DND-41 (cell line): ENCODE data around the gene C3orf20.

Experiments used
- ATAC-seq: fragments of 200-7000 bp; cut with Tn5 transposase; 3 replicates; pipeline ENCODE4 v1.9.1; 2021; ENCODE audit warnings: low read depth; ENCODE audit not compliant: insufficient read depth
- DNase-seq: peaks from one replicate; pipeline ENCODE4 v3.0.0-alpha.2; 2020
- H2AFZ ChIP-seq: 2 replicates; pipeline ENCODE4 v1.6.0; 2012; ENCODE audit warnings: low read depth, low read length
- H3K27ac ChIP-seq: 2 replicates; pipeline ENCODE4 v1.5.1; 2012; ENCODE audit warnings: low read length, inconsistent platforms
- H3K27me3 ChIP-seq: fragments of 200-600 bp; sonication (generic); 2 replicates; pipeline ENCODE4 v1.6.0; 2012; ENCODE audit warnings: low read length, mild to moderate bottlenecking, inconsistent platforms; ENCODE audit not compliant: insufficient read depth, poor library complexity
- H3K36me3 ChIP-seq: 2 replicates; pipeline ENCODE4 v1.5.1; 2012; ENCODE audit warnings: low read length, inconsistent platforms; ENCODE audit not compliant: insufficient read depth
- H3K4me1 ChIP-seq: 2 replicates; pipeline ENCODE4 v1.5.1; 2012; ENCODE audit warnings: mild to moderate bottlenecking, low read length; ENCODE audit not compliant: insufficient read depth
- H3K4me2 ChIP-seq: 2 replicates; pipeline ENCODE4 v1.6.0; 2012; ENCODE audit warnings: mild to moderate bottlenecking, moderate library complexity, low read length, inconsistent platforms; ENCODE audit not compliant: insufficient read depth
- H3K4me3 ChIP-seq, 2 experiments: fragments of 200-600 bp in 1 of 2; shearing (Covaris generic) in 1 of 2; 2 replicates each; pipeline ENCODE4 v1.5.1; 2012 to 2016; ENCODE audit warnings: inconsistent platforms in 2 of 2, low read length in 2 of 2, mild to moderate bottlenecking in 2 of 2, low read depth in 1 of 2, moderate library complexity in 1 of 2
- H3K79me2 ChIP-seq: 2 replicates; pipeline ENCODE4 v1.6.0; 2012; ENCODE audit warnings: low read length, inconsistent platforms; ENCODE audit not compliant: insufficient read depth
- H3K9ac ChIP-seq: 2 replicates; pipeline ENCODE4 v1.6.0; 2012; ENCODE audit warnings: low read depth, mild to moderate bottlenecking, inconsistent platforms, low read length, moderate library complexity
- H3K9me3 ChIP-seq: 2 replicates; pipeline ENCODE4 v1.5.1; 2012; ENCODE audit warnings: low read length, moderate library complexity, mild to moderate bottlenecking, inconsistent platforms; ENCODE audit not compliant: insufficient read depth, severe bottlenecking
- H4K20me1 ChIP-seq: 2 replicates; pipeline ENCODE4 v1.6.0; 2012; ENCODE audit warnings: low read length; ENCODE audit not compliant: insufficient read depth
- EZH2 ChIP-seq: IDR thresholded peaks from 3 replicates; pipeline ENCODE4 v1.6.1; 2012; ENCODE audit warnings: borderline replicate concordance, low read depth, mild to moderate bottlenecking, moderate library complexity, low read length, inconsistent platforms; ENCODE audit not compliant: severe bottlenecking
- TF ChIP-seq, protein P1 (sequence below): IDR thresholded peaks from 2 replicates; pipeline ENCODE4 v1.5.1; 2012; ENCODE audit warnings: borderline replicate concordance, low read length, moderate library complexity, mild to moderate bottlenecking; ENCODE audit not compliant: poor library complexity, severe bottlenecking; ENCODE audit errors: extremely low read depth

The C3orf20 gene

DNA sequence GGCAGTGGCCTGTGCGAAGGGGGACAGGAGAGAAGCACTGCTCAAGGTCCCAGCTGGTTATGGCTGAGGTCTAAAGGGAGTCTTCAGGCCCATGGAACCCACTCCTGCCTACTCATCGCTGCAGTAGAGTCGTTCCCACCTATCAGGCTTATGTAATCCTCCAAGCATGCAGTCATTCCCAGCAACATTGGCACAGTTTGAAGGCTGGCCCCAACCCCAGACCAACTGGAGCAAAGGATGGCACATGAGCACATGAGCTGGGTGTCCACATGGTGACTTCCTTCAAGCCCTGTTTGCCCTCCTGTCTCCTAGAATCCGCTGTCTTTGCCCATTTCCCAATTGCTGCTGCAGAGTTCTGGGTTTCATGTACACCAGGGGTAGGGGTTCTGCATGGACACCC is 83.4 kb downstream of the C3orf20 start:
- Histone ChIP-seq H3K27ac (no peak overlapping the region), H3K4me1 (no peaks in the 10 kb centered on the region), H3K36me3 (no peaks in the 10 kb centered on the region), H3K9me3 (no peaks in the 10 kb centered on the region), H2AFZ (no peak overlapping the region), H3K27me3 (no peaks in the 10 kb centered on the region), H3K4me3 (no peak overlapping the region), H3K9ac (no peak overlapping the region), H3K4me2 (no peak overlapping the region), H4K20me1 (no peaks in the 10 kb centered on the region), H3K79me2 (no peaks in the 10 kb centered on the region)
- no peak for DNase-seq
- no peak for TF ChIP-seq EZH2
- TF ChIP-seq, protein P1, sequence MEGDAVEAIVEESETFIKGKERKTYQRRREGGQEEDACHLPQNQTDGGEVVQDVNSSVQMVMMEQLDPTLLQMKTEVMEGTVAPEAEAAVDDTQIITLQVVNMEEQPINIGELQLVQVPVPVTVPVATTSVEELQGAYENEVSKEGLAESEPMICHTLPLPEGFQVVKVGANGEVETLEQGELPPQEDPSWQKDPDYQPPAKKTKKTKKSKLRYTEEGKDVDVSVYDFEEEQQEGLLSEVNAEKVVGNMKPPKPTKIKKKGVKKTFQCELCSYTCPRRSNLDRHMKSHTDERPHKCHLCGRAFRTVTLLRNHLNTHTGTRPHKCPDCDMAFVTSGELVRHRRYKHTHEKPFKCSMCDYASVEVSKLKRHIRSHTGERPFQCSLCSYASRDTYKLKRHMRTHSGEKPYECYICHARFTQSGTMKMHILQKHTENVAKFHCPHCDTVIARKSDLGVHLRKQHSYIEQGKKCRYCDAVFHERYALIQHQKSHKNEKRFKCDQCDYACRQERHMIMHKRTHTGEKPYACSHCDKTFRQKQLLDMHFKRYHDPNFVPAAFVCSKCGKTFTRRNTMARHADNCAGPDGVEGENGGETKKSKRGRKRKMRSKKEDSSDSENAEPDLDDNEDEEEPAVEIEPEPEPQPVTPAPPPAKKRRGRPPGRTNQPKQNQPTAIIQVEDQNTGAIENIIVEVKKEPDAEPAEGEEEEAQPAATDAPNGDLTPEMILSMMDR, result no peak
- no peak for ATAC-seq

DNA sequence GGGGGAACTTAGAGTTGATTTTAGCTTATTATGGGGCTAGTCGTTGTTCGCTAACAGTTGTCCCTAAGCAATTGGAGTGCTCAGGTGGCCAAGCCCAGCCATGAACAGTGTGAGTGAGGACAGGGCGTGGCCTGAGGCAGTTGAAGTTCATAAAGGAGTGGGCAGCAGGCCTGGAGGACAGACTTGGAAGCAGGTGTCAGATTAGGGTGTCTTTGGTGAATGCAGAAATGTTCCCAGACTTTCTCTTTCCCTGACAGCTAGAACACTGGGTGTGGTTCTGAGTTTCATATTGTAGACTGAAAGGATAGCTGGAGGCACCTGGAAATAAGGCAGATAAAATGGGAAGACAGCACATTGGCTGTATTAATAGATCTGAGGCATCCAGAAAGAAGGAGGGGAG is 84.0 kb downstream of the C3orf20 start:
- Histone ChIP-seq H3K27me3 (no peaks in the 10 kb centered on the region), H3K36me3 (no peaks in the 10 kb centered on the region), H3K9me3 (no peaks in the 10 kb centered on the region), H4K20me1 (no peaks in the 10 kb centered on the region), H3K4me2 (no peak overlapping the region), H2AFZ (no peak overlapping the region), H3K27ac (no peak overlapping the region), H3K4me1 (no peaks in the 10 kb centered on the region), H3K79me2 (no peaks in the 10 kb centered on the region), H3K4me3 (no peak overlapping the region), H3K9ac (no peak overlapping the region)
- DNase-seq (no peak), ATAC-seq (no peak)
- TF ChIP-seq, protein P1, result no peak
- TF ChIP-seq EZH2, result no peak

GRCh38 chr3:14760185-14760584 is 85.2 kb downstream of the C3orf20 start:
- Histone ChIP-seq H3K9me3 (no peaks in the 10 kb centered on the region), H2AFZ (no peak overlapping the region), H3K4me2 (no peak overlapping the region), H4K20me1 (no peaks in the 10 kb centered on the region), H3K36me3 (no peaks in the 10 kb centered on the region), H3K79me2 (no peaks in the 10 kb centered on the region), H3K27me3 (no peaks in the 10 kb centered on the region), H3K4me3 (no peak overlapping the region), H3K4me1 (no peaks in the 10 kb centered on the region), H3K27ac (no peak overlapping the region), H3K9ac (no peak overlapping the region)
- TF ChIP-seq, protein P1, result no peak
- TF ChIP-seq EZH2, result no peak
- ATAC-seq, result no peak
- no peak for DNase-seq

- Histone ChIP-seq H3K4me1 (no peaks in the 10 kb centered on the region), H3K9ac (no peak overlapping the region), H3K4me3 (no peak overlapping the region), H3K9me3 (no peaks in the 10 kb centered on the region), H4K20me1 (no peaks in the 10 kb centered on the region), H3K79me2 (no peaks in the 10 kb centered on the region), H3K27ac (no peak overlapping the region), H3K36me3 (no peaks in the 10 kb centered on the region), H3K27me3 (no peaks in the 10 kb centered on the region), H2AFZ (no peak overlapping the region), H3K4me2 (no peak overlapping the region)
- no peak for TF ChIP-seq EZH2
- TF ChIP-seq, protein P1, result no peak
- ATAC-seq, result no peak
- no peak for DNase-seq
Measured at GRCh38 chr3:14761121-14761672, 86.3 kb downstream of the C3orf20 start.
